DOHH2 (cell line): ENCODE results near the gene FLCN.
"Not testable (repeated sequence)": the region's sequence is repeated elsewhere in the genome, so short reads cannot be mapped to it uniquely, and the experiment has no call there.

Source experiments
- H3F3A ChIP-seq: fragments of 200-600 bp; sonication (generic), shearing (Covaris generic); 2 replicates; pipeline ENCODE4 v1.6.0; 2016; ENCODE audit warnings: antibody characterized with exemption, mild to moderate bottlenecking; ENCODE audit not compliant: control insufficient read depth, insufficient read depth
- H3K27ac ChIP-seq: fragments of 200-600 bp; sonication (generic); 2 replicates; pipeline ENCODE4 v1.5.1; 2014; ENCODE audit warnings: low read depth, mild to moderate bottlenecking, low read length, moderate library complexity
- H3K27me3 ChIP-seq: fragments of 200-600 bp; sonication (generic); 2 replicates; pipeline ENCODE4 v1.6.1; 2014; ENCODE audit warnings: mild to moderate bottlenecking, low read length, mixed read lengths; ENCODE audit not compliant: control insufficient read depth
- H3K36me3 ChIP-seq: fragments of 200-600 bp; sonication (generic); 2 replicates; pipeline ENCODE4 v1.6.1; 2014; ENCODE audit warnings: mild to moderate bottlenecking, low read length, moderate library complexity, mixed read lengths; ENCODE audit not compliant: control insufficient read depth
- H3K4me1 ChIP-seq: fragments of 200-600 bp; sonication (generic); 2 replicates; pipeline ENCODE4 v1.6.1; 2014; ENCODE audit warnings: mild to moderate bottlenecking, low read length, mixed read lengths; ENCODE audit not compliant: control insufficient read depth
- H3K4me2 ChIP-seq: fragments of 200-600 bp; sonication (generic); 2 replicates; pipeline ENCODE4 v1.6.0; 2014; ENCODE audit warnings: mild to moderate bottlenecking, low read length, moderate library complexity
- H3K4me3 ChIP-seq: fragments of 200-600 bp; sonication (generic); 2 replicates; pipeline ENCODE4 v1.5.1; 2014; ENCODE audit warnings: mild to moderate bottlenecking, low read length, mixed read lengths
- H3K79me2 ChIP-seq: fragments of 200-600 bp; sonication (generic); 2 replicates; pipeline ENCODE4 v1.6.1; 2014; ENCODE audit warnings: mild to moderate bottlenecking, low read length, mixed read lengths; ENCODE audit not compliant: control insufficient read depth
- H3K9me2 ChIP-seq: fragments of 200-600 bp; sonication (generic); replicated peaks from 2 replicates; pipeline ENCODE4 v1.6.1; 2014; ENCODE audit warnings: mild to moderate bottlenecking, low read length, mixed read lengths; ENCODE audit not compliant: control insufficient read depth
- H3K9me3 ChIP-seq: fragments of 200-600 bp; sonication (generic); 2 replicates; pipeline ENCODE4 v1.6.1; 2014; ENCODE audit warnings: antibody characterized with exemption, low read length, mixed read lengths; ENCODE audit not compliant: control insufficient read depth, insufficient read depth
- H4K20me1 ChIP-seq: fragments of 200-600 bp; sonication (generic); 2 replicates; pipeline ENCODE4 v1.6.0; 2014; ENCODE audit warnings: low read depth, mild to moderate bottlenecking, antibody characterized with exemption, low read length, moderate library complexity; ENCODE audit not compliant: control insufficient read depth, insufficient read depth
- EZH2phosphoT487 ChIP-seq: fragments of 200-600 bp; sonication (generic); IDR thresholded peaks from 2 replicates; pipeline ENCODE4 v1.6.1; 2017; ENCODE audit warnings: borderline replicate concordance, mild to moderate bottlenecking, antibody characterized with exemption, low read length, moderate library complexity, mixed read lengths
- TF ChIP-seq, protein P1 (sequence below): fragments of 200-600 bp; sonication (generic); IDR thresholded peaks from one replicate; pipeline ENCODE4 v1.5.1; 2014; ENCODE audit warnings: antibody characterized with exemption, mild to moderate bottlenecking, low read depth, low read length; ENCODE audit not compliant: poor library complexity, severe bottlenecking

Gene FLCN

GRCh38 chr17:17264430-17264829 lies 27.5 kb upstream of the FLCN start:
- Histone ChIP-seq H3K4me2 (no peak overlapping the region), H3K9me3 (no peaks in the 10 kb centered on the region), H3K4me3 (no peak overlapping the region), H3K27ac (no peak overlapping the region), H3K27me3 (no peaks in the 10 kb centered on the region), H3K36me3 (peaks cover 76% of the 10 kb centered on the region), H3K79me2 (no peaks in the 10 kb centered on the region), H4K20me1 (no peaks in the 10 kb centered on the region), H3K4me1 (no peaks in the 10 kb centered on the region), H3F3A (no peaks in the 10 kb centered on the region), H3K9me2 (no peaks in the 10 kb centered on the region)
- TF ChIP-seq, protein P1, sequence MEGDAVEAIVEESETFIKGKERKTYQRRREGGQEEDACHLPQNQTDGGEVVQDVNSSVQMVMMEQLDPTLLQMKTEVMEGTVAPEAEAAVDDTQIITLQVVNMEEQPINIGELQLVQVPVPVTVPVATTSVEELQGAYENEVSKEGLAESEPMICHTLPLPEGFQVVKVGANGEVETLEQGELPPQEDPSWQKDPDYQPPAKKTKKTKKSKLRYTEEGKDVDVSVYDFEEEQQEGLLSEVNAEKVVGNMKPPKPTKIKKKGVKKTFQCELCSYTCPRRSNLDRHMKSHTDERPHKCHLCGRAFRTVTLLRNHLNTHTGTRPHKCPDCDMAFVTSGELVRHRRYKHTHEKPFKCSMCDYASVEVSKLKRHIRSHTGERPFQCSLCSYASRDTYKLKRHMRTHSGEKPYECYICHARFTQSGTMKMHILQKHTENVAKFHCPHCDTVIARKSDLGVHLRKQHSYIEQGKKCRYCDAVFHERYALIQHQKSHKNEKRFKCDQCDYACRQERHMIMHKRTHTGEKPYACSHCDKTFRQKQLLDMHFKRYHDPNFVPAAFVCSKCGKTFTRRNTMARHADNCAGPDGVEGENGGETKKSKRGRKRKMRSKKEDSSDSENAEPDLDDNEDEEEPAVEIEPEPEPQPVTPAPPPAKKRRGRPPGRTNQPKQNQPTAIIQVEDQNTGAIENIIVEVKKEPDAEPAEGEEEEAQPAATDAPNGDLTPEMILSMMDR, result no peak
- no peak for TF ChIP-seq EZH2phosphoT487

DNA sequence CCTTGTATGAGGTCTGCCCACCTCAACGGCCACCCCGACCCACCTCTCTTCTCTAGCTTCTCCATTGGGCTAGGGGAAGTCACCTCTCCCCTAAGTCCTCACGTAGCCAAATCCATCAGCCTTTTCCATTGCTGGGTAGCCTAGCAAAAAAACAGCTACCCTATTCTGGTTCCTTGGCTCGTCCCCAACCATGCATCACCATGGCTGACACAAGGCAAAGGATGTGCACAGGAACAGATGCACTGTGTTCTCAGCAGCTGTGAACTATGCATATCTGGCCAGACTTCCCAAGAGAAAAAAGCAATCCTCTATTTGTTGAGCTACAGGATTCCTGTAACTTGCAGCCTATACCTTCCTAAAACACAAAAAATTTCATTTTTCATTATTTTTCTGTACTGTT lies 22.0 kb upstream of the FLCN start:
- TF ChIP-seq, protein P1, result no peak
- no peak for TF ChIP-seq EZH2phosphoT487
- no peaks in the 10 kb centered on the region for H3K27me3 ChIP-seq
- H3K9me2 ChIP-seq, result no peaks in the 10 kb centered on the region
- no peaks in the 10 kb centered on the region for H3K9me3 ChIP-seq
- no peak overlapping the region for H3K27ac ChIP-seq
- no peak overlapping the region for H3K4me3 ChIP-seq
- H3F3A ChIP-seq, result no peaks in the 10 kb centered on the region
- H3K4me1 ChIP-seq, result no peaks in the 10 kb centered on the region
- H4K20me1 ChIP-seq, result no peaks in the 10 kb centered on the region
- H3K36me3 ChIP-seq, result peaks cover 72% of the 10 kb centered on the region
- no peak overlapping the region for H3K4me2 ChIP-seq
- H3K79me2 ChIP-seq, result no peaks in the 10 kb centered on the region

DNA sequence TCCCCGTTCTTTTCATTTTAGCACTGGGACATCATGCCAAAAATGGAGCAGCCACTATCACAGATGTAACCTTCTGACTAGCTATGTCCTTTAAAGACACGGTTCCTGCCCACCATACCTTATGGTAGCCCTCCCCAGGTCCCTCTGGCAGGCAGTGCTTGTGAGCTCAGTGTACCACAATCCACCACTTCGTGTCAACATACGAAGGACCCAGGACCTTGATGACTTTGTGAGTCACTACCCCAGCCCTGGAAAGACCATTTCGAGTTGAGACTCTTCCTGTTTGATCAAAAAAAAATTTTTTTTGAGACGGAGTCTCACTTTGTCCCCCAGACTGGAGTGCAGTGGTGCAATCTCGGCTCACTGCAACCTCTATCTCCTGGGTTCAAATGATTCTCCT lies 21.0 kb upstream of the FLCN start:
- H3K36me3 ChIP-seq, result peaks cover 77% of the 10 kb centered on the region
- H3F3A ChIP-seq, result no peaks in the 10 kb centered on the region
- no peak overlapping the region for H3K4me2 ChIP-seq
- H3K4me1 ChIP-seq, result no peaks in the 10 kb centered on the region
- TF ChIP-seq, protein P1, result no peak
- TF ChIP-seq EZH2phosphoT487, result no peak
- H3K27me3 ChIP-seq, result no peaks in the 10 kb centered on the region
- H3K4me3 ChIP-seq, result no peak overlapping the region
- H3K79me2 ChIP-seq, result no peaks in the 10 kb centered on the region
- H4K20me1 ChIP-seq, result no peaks in the 10 kb centered on the region
- no peak overlapping the region for H3K27ac ChIP-seq
- no peaks in the 10 kb centered on the region for H3K9me2 ChIP-seq
- H3K9me3 ChIP-seq, result no peaks in the 10 kb centered on the region

DNA sequence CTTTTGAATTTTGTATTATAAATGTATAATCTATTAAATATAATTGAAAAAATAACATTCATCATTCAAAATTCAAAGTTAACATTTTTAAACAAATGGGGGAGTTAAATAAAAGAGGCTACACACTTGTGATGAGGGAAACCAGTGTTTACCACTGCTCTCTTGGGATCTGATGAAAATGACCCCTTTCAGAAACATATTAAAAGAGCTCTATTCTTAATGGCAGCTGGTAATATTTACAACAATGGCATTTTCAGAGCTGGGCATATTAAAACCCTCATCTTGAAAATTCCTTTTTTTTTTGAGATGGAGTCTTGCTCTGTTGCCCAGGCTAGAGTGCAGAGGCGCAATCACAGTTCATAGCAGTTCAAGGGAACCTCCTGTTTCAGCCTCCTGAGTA lies 19.3 kb upstream of the FLCN start:
- H4K20me1 ChIP-seq, result no peaks in the 10 kb centered on the region
- no peaks in the 10 kb centered on the region for H3K4me1 ChIP-seq
- no peaks in the 10 kb centered on the region for H3K9me3 ChIP-seq
- H3K79me2 ChIP-seq, result no peaks in the 10 kb centered on the region
- H3K9me2 ChIP-seq, result no peaks in the 10 kb centered on the region
- H3K27me3 ChIP-seq, result no peaks in the 10 kb centered on the region
- H3K4me2 ChIP-seq, result no peak overlapping the region
- TF ChIP-seq, protein P1, result no peak
- no peak for TF ChIP-seq EZH2phosphoT487
- H3F3A ChIP-seq, result no peaks in the 10 kb centered on the region
- no peak overlapping the region for H3K4me3 ChIP-seq
- H3K27ac ChIP-seq, result no peak overlapping the region
- peaks cover 85% of the 10 kb centered on the region for H3K36me3 ChIP-seq

DNA sequence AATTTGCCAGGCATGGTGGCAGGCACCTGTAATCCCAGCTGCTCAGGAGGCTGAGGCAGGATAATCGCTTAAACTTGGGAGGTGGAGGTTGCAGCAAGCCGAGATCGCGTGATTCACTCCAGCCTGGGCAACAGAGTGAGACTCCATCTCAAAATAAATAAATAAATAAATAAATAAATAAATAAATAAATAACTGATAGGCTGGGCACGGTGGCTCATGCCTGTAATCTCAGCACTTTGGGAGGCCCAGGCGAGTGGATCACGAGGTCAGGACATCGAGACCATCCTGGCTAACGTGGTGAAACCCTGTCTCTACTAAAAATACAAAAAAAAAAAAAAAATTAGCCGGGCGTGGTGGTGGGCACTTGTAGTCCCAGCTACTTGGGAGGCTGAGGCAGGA lies 18.7 kb upstream of the FLCN start:
- not testable (repeated sequence) for H4K20me1 ChIP-seq, H3K9me3 ChIP-seq, H3K4me3 ChIP-seq, H3K9me2 ChIP-seq, H3K4me2 ChIP-seq, H3K27ac ChIP-seq, H3F3A ChIP-seq, H3K79me2 ChIP-seq, H3K4me1 ChIP-seq, H3K27me3 ChIP-seq
- H3K36me3 ChIP-seq, result peaks cover 82% of the 10 kb centered on the region
